UCSD-AML1 (cell line): ENCODE data around the gene ZEB2.

Experiments
- DNase-seq: peaks from one replicate; lab custom pipeline; 2025; ENCODE audit not compliant: unreplicated experiment; lab: John Stamatoyannopoulos, UW

The ZEB2 gene

DNA sequence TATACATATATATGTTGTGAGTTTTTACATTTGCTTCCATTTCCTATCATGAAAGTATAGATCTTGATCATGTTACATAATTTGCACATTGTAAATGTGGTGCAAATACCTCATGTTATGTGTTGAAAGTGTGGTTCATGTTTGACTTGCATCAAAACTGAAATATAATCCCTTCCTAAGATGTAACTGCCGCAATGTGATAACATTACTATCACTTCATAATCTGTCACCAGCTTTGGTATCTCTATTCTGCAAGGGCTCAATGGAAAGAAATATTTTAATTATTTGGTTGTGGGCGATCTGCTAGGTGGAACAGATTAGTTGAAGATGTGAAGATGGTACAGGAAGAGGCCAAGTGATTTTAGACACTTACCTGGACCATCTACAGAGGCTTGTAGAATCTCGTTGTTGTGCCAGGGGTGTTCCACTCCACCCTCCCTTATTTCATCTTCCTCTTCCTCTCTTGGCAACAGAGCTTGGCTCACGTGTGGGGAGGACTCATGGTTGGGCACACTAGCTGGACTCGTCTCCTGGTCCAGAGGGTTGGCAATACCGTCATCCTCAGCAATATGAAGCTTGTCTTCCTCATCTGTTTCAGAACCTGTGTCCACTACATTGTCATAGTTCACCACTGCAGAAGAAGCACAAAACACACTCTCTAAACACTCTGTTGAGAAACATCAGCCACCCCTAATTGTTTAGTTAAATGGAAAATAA lies 90.4 kb downstream of the ZEB2 start:
- no peak for DNase-seq

DNA sequence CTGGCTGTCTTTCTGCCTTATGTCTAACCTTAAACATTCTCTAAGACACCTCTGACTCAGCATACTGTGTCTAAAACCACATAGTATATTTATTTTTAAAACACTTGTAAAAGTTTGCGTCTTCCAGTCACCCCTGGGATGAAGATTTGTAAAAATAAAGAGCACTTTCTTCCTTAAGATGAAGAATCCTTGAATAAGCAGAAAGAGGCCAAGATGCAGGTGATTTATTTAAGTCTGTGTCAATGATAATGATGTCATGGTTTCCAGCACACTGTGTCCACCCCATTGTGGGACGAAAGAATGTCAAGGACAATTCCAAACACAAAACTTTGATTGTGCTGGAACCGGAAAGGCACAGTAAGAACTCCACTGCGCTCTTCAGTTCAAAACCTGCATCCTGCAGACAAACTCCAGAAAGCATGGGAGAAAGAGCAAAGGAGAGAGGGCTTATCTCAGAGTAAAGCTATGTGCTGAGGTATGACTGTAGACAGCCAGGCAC lies 92.9 kb downstream of the ZEB2 start:
- DNase-seq: peak; percentile 5

DNA sequence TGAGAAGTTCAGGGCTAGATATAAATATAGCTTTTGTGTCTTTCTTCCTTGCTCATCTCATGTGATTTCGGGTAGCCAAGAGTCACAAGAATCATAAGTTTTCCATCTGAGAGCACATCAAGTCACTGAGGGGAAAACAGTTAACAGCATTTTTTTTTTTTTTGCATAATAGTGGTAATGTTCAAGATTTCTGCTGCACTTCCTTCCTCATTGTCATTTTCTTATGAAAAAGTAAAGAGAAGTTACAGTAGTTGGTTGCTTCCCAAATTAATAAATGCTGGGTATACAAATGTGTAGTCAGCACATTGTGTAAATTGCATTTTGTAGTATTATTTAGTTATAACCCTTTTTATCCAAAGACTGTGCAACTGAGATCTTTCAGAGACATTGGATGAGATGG lies 93.6 kb downstream of the ZEB2 start:
- no peak for DNase-seq

DNA sequence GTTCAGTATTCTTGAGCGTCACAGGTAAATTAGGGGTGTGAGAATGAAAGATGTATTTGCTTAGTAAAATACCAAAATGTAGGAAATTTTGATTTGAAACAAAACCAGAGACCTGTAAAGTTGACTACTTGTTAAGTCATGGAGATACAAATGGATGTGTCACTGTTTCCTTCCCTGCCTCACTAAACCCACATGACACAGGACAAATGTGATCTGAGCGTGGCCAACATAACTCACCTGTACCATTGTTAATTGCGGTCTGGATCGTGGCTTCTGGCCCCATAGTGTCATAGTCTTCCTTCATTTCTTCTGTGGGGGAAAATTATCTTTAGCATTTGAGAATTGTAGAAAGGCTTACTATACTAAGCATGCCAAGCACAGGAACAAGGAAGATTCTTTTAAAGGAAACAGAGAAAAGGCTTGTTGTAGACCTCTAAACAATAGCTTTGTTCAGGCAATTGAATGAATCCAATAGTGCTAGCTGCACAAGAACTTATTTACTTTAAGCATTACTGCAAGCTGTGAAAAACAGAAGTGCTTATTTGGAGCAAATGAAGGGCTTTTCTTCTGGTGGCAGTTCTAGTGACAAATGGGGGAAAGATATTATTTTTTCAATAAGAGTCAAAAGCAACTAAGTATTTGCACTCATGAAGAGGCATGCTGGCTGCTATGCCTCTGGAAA lies 95.2 kb downstream of the ZEB2 start:
- no peak for DNase-seq

DNA sequence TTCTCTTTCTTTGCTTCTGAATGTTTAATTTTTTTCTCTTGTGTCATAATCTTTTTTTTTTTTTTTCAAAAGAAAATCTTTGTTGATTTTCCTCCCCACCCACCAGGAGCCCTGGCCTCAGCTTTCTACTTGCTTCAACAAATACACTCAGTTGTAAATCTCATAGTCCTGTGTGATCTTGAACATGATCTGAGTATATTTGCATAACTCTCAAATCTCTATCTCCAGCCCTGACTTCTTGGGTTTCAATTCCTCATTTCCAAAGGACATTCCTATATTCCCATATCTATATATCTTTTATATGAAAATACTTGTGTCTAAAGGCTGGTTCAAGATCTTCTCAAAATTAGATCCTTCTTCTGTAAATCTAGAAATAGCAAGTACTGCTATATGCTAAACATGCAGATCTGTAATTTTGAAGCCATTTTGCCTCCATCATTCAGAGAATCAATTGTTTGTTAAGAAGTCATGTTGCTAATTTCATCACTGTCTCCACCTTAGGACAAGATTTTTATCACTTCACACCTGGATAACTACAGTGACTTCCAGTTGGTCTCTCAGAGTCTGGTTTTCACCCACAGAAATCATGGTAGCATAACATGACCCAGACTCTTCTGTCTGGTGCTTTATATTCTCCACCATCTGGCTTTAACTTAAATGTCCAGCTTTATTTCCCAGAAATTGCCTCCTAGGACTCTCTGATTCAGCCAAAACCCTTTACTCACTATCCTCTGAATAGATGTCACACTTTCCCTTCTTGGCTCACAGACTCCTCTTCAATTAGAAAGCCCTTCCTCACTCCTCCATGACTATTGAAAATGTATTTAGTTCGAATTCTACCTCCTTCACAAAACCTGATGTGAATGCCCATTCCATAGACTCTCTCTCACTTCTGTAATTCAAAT lies 98.1 kb downstream of the ZEB2 start:
- no peak for DNase-seq

DNA sequence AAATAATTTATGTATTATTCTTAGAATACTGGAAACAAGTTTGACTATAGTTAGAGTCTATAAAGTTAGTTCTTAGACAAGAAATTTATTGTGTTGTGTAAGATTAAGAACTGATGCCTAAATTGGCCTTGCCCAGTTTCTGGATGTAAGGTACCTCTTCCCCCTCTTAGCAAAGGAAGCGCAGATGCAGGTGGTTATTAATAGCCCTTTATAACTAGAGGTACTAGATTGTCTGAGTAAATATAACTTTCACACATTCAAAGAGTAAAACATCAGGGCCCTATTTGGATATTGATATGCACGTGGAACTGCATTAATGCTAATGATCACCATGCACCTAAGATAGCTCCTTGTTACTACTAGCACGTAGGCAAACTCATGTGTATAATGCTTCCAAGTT lies 100.7 kb downstream of the ZEB2 start:
- DNase-seq: no peak

DNA sequence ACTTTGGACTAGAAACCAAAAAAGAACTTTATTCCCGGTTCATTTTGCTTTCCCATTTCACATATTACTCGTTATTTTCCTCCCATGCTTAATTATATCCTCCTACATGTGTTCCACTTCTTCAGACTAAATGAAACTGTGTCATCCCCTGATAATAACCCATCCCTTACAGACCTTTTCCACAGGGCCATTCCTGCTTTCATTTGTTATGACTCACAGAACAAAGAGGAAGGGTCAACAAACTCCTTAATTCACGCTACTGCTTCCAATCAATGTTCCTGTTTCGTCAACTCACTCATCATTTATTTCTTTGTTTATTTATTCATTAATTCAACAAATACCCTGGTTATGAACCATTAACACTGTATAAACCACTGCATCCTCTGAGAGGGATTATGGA lies 104.5 kb downstream of the ZEB2 start:
- DNase-seq: no peak

DNA sequence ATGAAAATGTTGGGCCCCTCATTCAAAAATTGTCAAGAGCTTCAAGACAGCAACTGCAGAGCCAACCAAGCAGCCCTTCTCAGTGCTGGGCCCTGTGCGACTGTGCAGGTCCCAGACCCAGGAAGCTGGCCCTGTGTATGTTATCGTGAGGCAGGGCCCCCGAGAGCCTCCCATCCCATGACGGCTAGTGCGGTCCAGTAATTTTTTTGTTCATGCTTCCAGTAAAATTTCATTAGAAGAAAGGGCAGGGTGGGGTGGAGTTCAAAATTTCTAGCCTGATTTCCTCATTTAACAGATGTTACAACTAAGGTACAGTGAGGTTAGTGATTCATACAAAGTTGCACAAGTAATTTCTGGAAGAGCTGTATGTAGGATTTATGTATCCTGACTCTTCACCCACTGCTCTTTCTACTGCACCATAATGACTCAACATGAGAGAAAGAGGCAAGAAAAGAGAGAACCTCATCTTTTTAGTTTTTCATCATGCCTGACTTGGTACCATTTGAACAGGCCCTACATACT lies 105.5 kb downstream of the ZEB2 start:
- no peak for DNase-seq

DNA sequence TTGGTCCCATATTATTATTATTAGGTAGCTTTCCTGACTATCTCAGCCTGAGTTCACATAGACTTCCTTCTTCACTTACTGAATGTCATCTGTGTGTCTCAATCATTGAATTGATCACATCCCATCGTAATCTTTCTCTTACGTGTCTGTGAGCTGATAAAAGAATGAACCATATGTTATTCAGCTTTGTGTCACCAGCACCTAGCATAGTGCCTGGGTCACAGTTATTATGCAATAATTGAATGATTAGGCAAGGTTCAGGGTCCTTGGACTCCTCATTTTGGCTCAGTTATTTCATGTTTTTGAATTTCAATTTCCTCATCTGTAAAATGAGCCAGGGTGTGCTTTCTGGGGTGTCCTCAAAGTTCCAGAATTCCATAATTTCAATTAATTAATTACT lies 107.2 kb downstream of the ZEB2 start:
- no peak for DNase-seq

DNA sequence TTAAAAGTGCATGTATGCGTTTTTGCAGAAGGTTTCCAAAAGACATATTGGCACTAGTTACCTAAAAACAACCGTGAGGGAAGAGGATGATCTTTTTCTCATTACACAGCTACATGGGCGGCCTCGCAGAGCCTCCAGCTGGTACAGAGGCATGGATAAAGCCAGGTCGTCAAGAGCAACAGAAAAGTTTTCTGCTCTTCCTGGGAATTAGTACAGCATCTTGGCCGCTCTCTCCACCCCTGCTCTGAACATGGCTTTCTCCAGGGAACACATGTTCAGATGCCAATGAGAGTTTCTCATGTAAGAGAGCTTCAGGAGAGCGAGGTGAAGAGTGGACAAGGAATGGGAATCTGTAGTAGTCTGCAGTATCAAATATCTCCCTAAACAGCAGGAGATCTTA lies 108.4 kb downstream of the ZEB2 start:
- DNase-seq: no peak

DNA sequence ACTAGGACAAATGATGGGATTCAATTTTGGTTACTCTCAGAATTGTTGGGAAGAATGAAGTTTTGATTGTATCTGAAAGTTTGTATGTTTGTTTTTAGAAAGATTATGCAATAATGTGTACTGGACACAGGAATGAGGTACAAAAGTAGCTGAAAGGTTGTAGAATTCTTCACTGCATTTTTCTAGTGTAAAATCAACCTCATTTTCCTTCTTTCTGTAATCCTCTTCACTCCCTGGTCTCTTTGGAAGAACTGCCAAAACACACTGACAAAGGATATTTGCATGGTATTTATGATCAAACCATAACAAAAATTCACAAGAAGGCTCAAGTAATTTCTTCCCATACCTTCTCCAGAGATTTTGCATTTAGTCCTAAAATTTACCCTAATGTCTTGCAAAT lies 110.7 kb downstream of the ZEB2 start:
- no peak for DNase-seq

DNA sequence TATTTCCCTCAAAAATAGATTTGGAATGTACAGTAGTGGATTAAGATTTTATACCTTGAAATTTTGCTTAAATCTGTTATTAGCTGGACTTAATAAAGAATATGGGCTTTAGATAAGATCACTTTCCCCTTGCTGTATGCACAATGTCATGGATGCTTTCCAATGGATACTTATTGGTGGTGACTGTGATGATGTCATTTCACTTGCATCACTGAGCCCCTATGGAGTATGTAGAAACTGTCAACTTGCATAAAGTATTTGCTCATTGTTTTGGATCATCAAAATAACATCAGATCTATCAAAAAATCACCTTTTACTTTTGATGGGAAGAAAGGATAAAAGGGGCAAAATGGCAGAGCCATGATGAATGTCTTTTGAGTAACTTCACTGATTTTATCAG lies 112.7 kb downstream of the ZEB2 start:
- no peak for DNase-seq

DNA sequence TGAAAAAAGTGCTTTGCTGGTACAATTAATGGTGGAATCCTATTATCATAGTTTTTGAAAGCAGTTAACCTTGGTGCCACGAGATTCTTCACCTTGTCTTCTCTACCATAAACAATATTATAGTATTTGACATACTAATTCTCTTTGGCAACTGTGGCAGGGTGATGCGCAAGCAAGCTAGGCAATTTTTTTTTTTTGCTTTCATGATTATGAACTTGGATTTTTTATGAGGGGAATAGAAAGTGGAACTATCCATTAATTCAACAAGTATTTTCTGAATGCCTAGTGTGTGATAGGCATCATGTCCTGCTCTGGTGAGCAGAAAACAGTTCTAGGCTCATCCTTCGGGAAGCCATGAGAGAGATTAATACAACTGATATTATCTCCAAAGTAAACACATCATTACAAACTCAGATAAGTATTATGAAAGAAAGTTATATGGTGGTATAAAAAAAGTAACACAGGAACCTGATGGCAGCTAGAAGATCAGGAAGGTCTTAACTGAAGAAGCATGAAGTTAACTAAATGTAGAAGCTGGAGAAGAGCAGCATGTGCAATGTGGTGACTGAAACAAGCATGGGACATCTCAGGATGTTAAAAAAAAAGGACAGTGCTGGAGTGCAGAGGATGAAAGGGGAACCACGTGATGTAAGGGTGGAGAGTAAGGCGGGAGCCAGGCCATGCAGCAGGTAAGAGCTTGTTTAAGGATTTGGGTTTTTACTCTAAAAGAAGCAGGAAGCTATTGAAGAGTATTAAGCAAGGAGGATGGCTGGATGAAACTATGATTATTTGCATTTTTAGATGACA lies 113.7 kb downstream of the ZEB2 start:
- peak; percentile 5 for DNase-seq

DNA sequence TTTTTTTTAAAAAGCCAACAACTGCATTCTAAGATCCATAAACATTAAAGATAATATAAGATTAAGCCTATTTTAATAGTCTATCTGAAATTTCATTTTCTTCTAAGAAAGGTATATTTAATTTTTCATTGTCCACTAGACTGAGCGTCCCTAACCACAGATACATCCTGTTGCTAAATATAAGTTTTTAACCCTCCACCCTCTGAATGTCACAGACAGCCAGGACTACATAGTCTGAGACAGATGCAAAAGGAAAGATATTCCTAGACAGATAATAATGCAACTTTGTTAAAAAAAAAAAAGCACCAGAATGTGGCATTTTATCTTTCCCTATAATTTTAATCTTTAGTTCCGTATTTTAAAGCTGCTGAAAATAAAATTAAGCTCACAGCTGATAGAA lies 114.6 kb downstream of the ZEB2 start:
- no peak for DNase-seq

DNA sequence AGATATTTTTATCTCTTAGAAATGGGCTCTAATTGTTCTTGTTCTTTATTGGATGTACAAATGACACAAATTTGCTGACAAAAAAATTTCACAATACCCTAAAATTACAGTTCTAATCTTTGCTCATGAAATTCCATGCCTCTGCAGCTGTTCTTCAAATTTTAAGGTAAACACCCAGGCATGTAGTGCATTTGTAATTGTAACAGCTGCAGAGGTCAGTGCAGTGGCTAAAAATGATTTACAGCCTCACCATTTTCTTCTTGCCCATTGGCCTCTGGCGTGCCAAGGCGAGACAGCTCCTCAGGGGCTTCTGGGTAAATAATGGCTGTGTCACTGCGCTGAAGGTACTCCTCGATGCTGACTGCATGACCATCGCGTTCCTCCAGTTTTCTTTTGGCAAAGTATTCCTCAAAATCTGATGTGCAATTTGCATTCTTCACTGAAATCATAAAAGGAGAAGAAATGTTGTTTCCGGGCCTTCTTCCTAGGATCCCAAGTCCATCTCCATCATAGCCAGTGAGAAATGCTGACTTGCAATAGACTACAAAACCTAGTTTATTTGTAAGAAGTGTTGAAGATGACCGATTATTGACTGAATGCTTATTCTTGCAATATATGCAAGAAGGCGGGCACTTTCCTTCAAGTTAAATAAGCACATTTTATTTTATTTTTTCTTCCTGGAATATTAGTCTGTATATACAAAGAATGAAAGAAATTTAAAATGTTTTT lies 115.2 kb downstream of the ZEB2 start:
- no peak for DNase-seq

DNA sequence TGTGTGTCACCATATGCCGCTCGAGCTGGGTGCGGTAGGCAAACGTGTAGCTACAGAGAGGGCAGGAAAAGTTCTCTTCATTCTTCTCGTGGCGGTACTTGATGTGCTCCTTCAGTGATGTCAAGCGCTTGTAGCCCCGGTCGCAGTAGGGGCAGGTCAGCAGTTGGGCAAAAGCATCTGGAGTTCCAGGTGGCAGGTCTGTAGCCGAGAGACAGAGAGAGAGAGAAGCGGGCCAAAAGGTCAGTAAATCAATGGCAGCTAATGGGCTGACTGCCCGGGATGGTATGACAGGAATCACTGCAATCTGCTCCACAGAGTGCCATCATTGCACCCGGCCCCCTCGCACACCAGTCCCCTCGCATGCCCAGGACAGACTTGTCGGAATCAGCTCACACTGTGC lies 116.0 kb downstream of the ZEB2 start:
- peak; percentile 7 for DNase-seq

DNA sequence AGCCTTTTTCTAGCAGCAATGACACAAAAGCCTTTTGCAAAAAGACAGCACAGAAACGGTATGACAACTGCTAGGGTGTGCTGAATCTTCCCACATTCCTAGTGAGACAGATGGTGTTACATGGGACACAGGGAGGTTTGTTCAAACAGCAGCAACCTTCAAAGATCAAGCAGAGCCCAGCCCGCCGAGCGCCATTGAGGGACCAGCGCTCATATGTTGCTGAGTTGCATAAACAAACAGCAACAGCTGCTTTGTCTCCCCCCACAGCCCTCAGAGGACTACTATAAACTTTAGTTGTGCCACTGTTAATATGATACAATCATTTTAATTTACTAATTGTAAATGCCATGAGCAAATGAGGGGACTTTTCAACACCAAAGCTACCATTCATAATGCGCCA lies 117.7 kb downstream of the ZEB2 start:
- peak; percentile 5 for DNase-seq

DNA sequence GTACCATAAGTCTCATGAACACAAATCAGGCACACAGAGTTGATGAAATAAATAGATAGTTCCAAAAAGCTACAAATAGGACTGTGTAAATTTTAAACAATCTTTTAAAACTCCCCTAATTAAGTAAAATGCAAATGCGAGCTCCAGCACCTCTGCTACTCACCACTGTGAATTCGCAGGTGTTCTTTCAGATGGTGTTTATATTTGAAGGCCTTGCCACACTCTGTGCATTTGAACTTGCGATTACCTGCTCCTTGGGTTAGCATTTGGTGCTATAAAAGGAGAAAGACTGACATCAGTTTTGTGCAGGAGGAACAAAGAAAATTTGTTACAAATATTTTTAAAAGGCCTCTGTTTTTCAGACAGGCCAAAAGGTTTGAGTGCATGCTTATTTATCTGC lies 118.9 kb downstream of the ZEB2 start:
- DNase-seq: no peak

DNA sequence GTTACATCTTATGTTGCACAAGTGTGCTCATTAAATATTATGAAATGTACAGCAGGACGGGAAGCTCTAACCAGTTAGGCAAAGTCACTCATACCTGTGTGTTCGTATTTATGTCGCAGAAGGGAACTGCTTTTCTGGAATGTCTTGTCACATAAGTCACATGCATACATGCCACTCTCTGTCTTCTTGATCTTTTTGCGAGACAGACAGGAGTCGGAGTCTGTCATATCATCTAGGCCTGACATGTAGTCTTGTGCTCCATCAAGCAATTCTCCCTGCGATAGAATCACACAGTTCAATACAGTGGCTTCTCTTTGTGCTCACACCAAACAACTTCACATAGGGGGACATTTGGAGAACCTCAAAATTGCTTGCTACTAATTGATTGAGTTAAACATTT lies 123.6 kb downstream of the ZEB2 start:
- no peak for DNase-seq

DNA sequence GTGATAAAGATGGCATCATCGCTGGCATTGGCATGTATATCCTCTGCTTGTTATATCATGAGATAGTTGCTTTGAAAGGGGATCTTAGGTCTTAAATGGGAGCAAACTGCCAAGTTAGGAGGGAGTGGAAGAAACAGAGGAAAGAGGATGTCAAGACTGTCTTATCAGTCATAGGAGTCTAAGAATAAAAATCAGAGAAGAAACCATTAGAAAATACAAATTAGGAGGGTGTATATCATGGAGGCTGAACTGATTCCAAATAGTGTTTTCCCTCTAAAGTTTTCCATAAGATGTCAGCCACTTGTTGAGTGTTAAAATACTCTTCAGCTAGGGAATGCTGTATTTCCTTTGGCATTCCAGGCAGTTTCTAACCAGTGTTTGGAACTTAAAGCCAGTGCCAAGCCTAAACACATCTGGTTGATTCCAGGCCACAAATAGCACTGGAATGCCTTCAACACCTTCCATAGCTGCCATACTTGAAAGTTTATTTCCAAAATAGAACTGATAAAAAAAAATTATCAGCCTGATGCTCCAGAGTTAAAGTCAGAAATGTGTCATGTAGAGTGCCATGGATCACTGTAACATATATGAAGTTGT lies 129.4 kb downstream of the ZEB2 start:
- no peak for DNase-seq
